ENCODE data around the gene SLC25A14. TPM values are rescaled to one million over a fixed set of nuclear protein-coding genes. Genes with fewer than 3 reads are reported as not detected.

The SLC25A14 gene
- total and polyA plus RNA-seq, 4 experiments from 2014 or later = 7.8 to 15.8 (median 10.9) TPM

GRCh38 chrX:130402208-130402684, 62.5 kb downstream of the SLC25A14 start:
- Histone ChIP-seq H3K27me3 (ENCODE audit: insufficient read depth, low read length) (no peaks in the 10 kb centered on the region), H3K27ac (ENCODE audit: low read depth, low read length) (peak overlapping the region; percentile 71), H3K4me1 (ENCODE audit: insufficient read depth, low read length) (peaks cover 16% of the 10 kb centered on the region), H3K36me3 (ENCODE audit: insufficient read depth, low read length) (no peaks in the 10 kb centered on the region), H3K4me3 (ENCODE audit: low read length in 2 of 2) (peak overlapping the region in 1 of 2 donors; percentile 64), H3K9me3 (ENCODE audit: control insufficient read depth in 1 of 2, low read length in 2 of 2) (no peaks in the 10 kb centered on the region)
- POLR2A ChIA-PET (ENCODE audit: partially characterized antibody) = interaction anchor here (2.6 kb wide), 1 partner anchor 62 kb away, joined by 10 read pairs; the partner anchor contains the start of gene SLC25A14
- peaks cover 0 to 4% (median 0%) of the 10 kb centered on the region in 8 donors for H3K9me3 Mint-ChIP-seq
- H3K36me3 Mint-ChIP-seq = peaks cover 0 to 18% of the 10 kb centered on the region in 2 donors
- peaks cover 4 to 5% of the 10 kb centered on the region in 2 donors for H3K27me3 Mint-ChIP-seq
- CTCF ChIA-PET (ENCODE audit: partially characterized antibody) = interaction anchor here (1.0 kb wide), 1 partner anchor 23 kb away, joined by 3 read pairs; no protein-coding TSS in a partner anchor
- H3K4me3 Mint-ChIP-seq = peak overlapping the region; percentile 81 to 95 (median 86)
- intact Hi-C loops (cut with micrococcal nuclease) = loop anchor here (5.0 kb wide), 1 partner anchor 500 kb away; the partner anchor contains the start of gene ENOX2
- peak overlapping the region; percentile 81 to 95 (median 88) for H3K27ac Mint-ChIP-seq
- peak in 2 of 5 donors; percentile 1 to 3 for DNase-seq
- H3K4me1 Mint-ChIP-seq = peaks cover 7 to 33% (median 19%) of the 10 kb centered on the region in 4 donors

- ChIA-PET CTCF (ENCODE audit: partially characterized antibody) (interaction anchor here (0.8 kb wide), 1 partner anchor 9 kb away, joined by 4 read pairs; no protein-coding TSS in a partner anchor), POLR2A (ENCODE audit: partially characterized antibody) (no interaction called here)
- Histone ChIP-seq H3K4me3 (ENCODE audit: low read length in 2 of 2) (no peak overlapping the region), H3K9me3 (ENCODE audit: control insufficient read depth in 1 of 2, low read length in 2 of 2) (no peaks in the 10 kb centered on the region), H3K27me3 (ENCODE audit: insufficient read depth, low read length) (no peaks in the 10 kb centered on the region), H3K27ac (ENCODE audit: low read depth, low read length) (no peak overlapping the region), H3K36me3 (ENCODE audit: insufficient read depth, low read length) (peaks cover 8% of the 10 kb centered on the region), H3K4me1 (ENCODE audit: insufficient read depth, low read length) (no peaks in the 10 kb centered on the region)
- no peak for DNase-seq
- Mint-ChIP-seq H3K27me3 (no peaks in the 10 kb centered on the region), H3K36me3 (peaks cover 14 to 33% of the 10 kb centered on the region in 2 donors), H3K9me3 (no peaks in the 10 kb centered on the region), H3K27ac (no peak overlapping the region), H3K4me1 (no peaks in the 10 kb centered on the region), H3K4me3 (no peak overlapping the region)
- intact Hi-C loops (cut with micrococcal nuclease) = no loop called here
These were observed 73.7 kb downstream of the SLC25A14 start for GRCh38 chrX:130413415-130413814.

GRCh38 chrX:130414800-130415199, 75.1 kb downstream of the SLC25A14 start:
- intact Hi-C loops (cut with micrococcal nuclease) = no loop called here

GRCh38 chrX:130415201-130415600, 75.5 kb downstream of the SLC25A14 start:
- CTCF ChIA-PET (ENCODE audit: partially characterized antibody) = interaction anchor here (0.6 kb wide), 1 partner anchor 548 kb away, joined by 3 read pairs; no protein-coding TSS in a partner anchor
- no peaks in the 10 kb centered on the region for H3K27me3 ChIP-seq (ENCODE audit: insufficient read depth, low read length)
- H3K4me1 ChIP-seq (ENCODE audit: insufficient read depth, low read length) = no peaks in the 10 kb centered on the region
- Mint-ChIP-seq H3K4me3 (no peak overlapping the region), H3K9me3 (peaks cover 0 to 1% (median 0%) of the 10 kb centered on the region in 8 donors), H3K36me3 (peaks cover 14 to 26% of the 10 kb centered on the region in 2 donors), H3K4me1 (no peaks in the 10 kb centered on the region), H3K27me3 (no peaks in the 10 kb centered on the region), H3K27ac (peak overlapping the region in 1 of 7 donors; percentile 15)
- intact Hi-C loops (cut with micrococcal nuclease) = no loop called here
- H3K36me3 ChIP-seq (ENCODE audit: insufficient read depth, low read length) = peaks cover 4% of the 10 kb centered on the region
- DNase-seq = no peak
- no peak overlapping the region for H3K27ac ChIP-seq (ENCODE audit: low read depth, low read length)
- no peak overlapping the region for H3K4me3 ChIP-seq (ENCODE audit: low read length in 2 of 2)
- POLR2A ChIA-PET (ENCODE audit: partially characterized antibody) = no interaction called here
- H3K9me3 ChIP-seq (ENCODE audit: control insufficient read depth in 1 of 2, low read length in 2 of 2) = no peaks in the 10 kb centered on the region

More at GRCh38 chrX:130414800-130415199, 75.1 kb downstream of the SLC25A14 start:
- Mint-ChIP-seq H3K27me3 (no peaks in the 10 kb centered on the region), H3K27ac (no peak overlapping the region), H3K36me3 (peaks cover 14 to 28% of the 10 kb centered on the region in 2 donors), H3K4me3 (no peak overlapping the region), H3K4me1 (no peaks in the 10 kb centered on the region), H3K9me3 (peaks cover 0 to 1% (median 0%) of the 10 kb centered on the region in 8 donors)
- Histone ChIP-seq H3K9me3 (ENCODE audit: control insufficient read depth in 1 of 2, low read length in 2 of 2) (no peaks in the 10 kb centered on the region), H3K27ac (ENCODE audit: low read depth, low read length) (no peak overlapping the region), H3K4me3 (ENCODE audit: low read length in 2 of 2) (no peak overlapping the region), H3K4me1 (ENCODE audit: insufficient read depth, low read length) (no peaks in the 10 kb centered on the region), H3K27me3 (ENCODE audit: insufficient read depth, low read length) (no peaks in the 10 kb centered on the region), H3K36me3 (ENCODE audit: insufficient read depth, low read length) (peaks cover 6% of the 10 kb centered on the region)
- ChIA-PET POLR2A (ENCODE audit: partially characterized antibody) (no interaction called here), CTCF (ENCODE audit: partially characterized antibody) (no interaction called here)
- no peak for DNase-seq

GRCh38 chrX:130416785-130417184, 77.1 kb downstream of the SLC25A14 start:
- no peaks in the 10 kb centered on the region for H3K4me1 Mint-ChIP-seq
- ChIA-PET CTCF (ENCODE audit: partially characterized antibody) (no interaction called here), POLR2A (ENCODE audit: partially characterized antibody) (no interaction called here)
- no peaks in the 10 kb centered on the region for H3K27me3 ChIP-seq (ENCODE audit: insufficient read depth, low read length)
- H3K4me3 Mint-ChIP-seq = no peak overlapping the region
- no peaks in the 10 kb centered on the region for H3K9me3 ChIP-seq (ENCODE audit: control insufficient read depth in 1 of 2, low read length in 2 of 2)
- H3K27me3 Mint-ChIP-seq = no peaks in the 10 kb centered on the region
- peaks cover 0 to 1% (median 0%) of the 10 kb centered on the region in 8 donors for H3K9me3 Mint-ChIP-seq
- H3K4me3 ChIP-seq (ENCODE audit: low read length in 2 of 2) = no peak overlapping the region
- DNase-seq = no peak
- H3K36me3 Mint-ChIP-seq = peaks cover 8 to 15% of the 10 kb centered on the region in 2 donors
- intact Hi-C loops (cut with micrococcal nuclease) = no loop called here
- H3K36me3 ChIP-seq (ENCODE audit: insufficient read depth, low read length) = no peaks in the 10 kb centered on the region
- H3K4me1 ChIP-seq (ENCODE audit: insufficient read depth, low read length) = no peaks in the 10 kb centered on the region
- no peak overlapping the region for H3K27ac Mint-ChIP-seq
- H3K27ac ChIP-seq (ENCODE audit: low read depth, low read length) = no peak overlapping the region

- POLR2A ChIA-PET (ENCODE audit: partially characterized antibody) = no interaction called here
- intact Hi-C loops (cut with micrococcal nuclease) = no loop called here
- H3K4me1 Mint-ChIP-seq = no peaks in the 10 kb centered on the region
These were observed 78.3 kb downstream of the SLC25A14 start for GRCh38 chrX:130418066-130418465.

GRCh38 chrX:130418740-130419139, 79.0 kb downstream of the SLC25A14 start:
- H3K4me3 ChIP-seq (ENCODE audit: low read length in 2 of 2) = no peak overlapping the region
- H3K4me3 Mint-ChIP-seq = no peak overlapping the region
- no peaks in the 10 kb centered on the region for H3K4me1 ChIP-seq (ENCODE audit: insufficient read depth, low read length)
- H3K27ac Mint-ChIP-seq = no peak overlapping the region
- H3K9me3 Mint-ChIP-seq = peaks cover 0 to 1% (median 0%) of the 10 kb centered on the region in 8 donors
- CTCF ChIA-PET (ENCODE audit: partially characterized antibody) = no interaction called here
- H3K36me3 ChIP-seq (ENCODE audit: insufficient read depth, low read length) = no peaks in the 10 kb centered on the region
- no peak for DNase-seq
- peaks cover 3 to 4% of the 10 kb centered on the region in 2 donors for H3K36me3 Mint-ChIP-seq
- intact Hi-C loops (cut with micrococcal nuclease) = no loop called here
- no peaks in the 10 kb centered on the region for H3K27me3 Mint-ChIP-seq
- no peak overlapping the region for H3K27ac ChIP-seq (ENCODE audit: low read depth, low read length)
- no peaks in the 10 kb centered on the region for H3K27me3 ChIP-seq (ENCODE audit: insufficient read depth, low read length)
- H3K9me3 ChIP-seq (ENCODE audit: control insufficient read depth in 1 of 2, low read length in 2 of 2) = no peaks in the 10 kb centered on the region
- no peaks in the 10 kb centered on the region for H3K4me1 Mint-ChIP-seq
- POLR2A ChIA-PET (ENCODE audit: partially characterized antibody) = no interaction called here

More at GRCh38 chrX:130418066-130418465, 78.3 kb downstream of the SLC25A14 start:
- peaks cover 4 to 6% of the 10 kb centered on the region in 2 donors for H3K36me3 Mint-ChIP-seq
- Histone ChIP-seq H3K27ac (ENCODE audit: low read depth, low read length) (no peak overlapping the region), H3K36me3 (ENCODE audit: insufficient read depth, low read length) (no peaks in the 10 kb centered on the region), H3K4me3 (ENCODE audit: low read length in 2 of 2) (no peak overlapping the region), H3K27me3 (ENCODE audit: insufficient read depth, low read length) (no peaks in the 10 kb centered on the region), H3K9me3 (ENCODE audit: control insufficient read depth in 1 of 2, low read length in 2 of 2) (no peaks in the 10 kb centered on the region), H3K4me1 (ENCODE audit: insufficient read depth, low read length) (no peaks in the 10 kb centered on the region)
- no peak overlapping the region for H3K27ac Mint-ChIP-seq
- no peaks in the 10 kb centered on the region for H3K27me3 Mint-ChIP-seq
- H3K9me3 Mint-ChIP-seq = peaks cover 0 to 1% (median 0%) of the 10 kb centered on the region in 8 donors
- H3K4me3 Mint-ChIP-seq = no peak overlapping the region
- CTCF ChIA-PET (ENCODE audit: partially characterized antibody) = no interaction called here
- DNase-seq = no peak
